HG02981 (cell line): ENCODE results near the gene UNC5C.

ENCODE experiments used
- ATAC-seq: cut with Tn5 transposase; IDR thresholded peaks from one replicate; pipeline ENCODE4 v1.9.1; 2021; ENCODE audit warnings: mild to moderate bottlenecking, moderate library complexity; ENCODE audit not compliant: unreplicated experiment

The UNC5C gene

DNA sequence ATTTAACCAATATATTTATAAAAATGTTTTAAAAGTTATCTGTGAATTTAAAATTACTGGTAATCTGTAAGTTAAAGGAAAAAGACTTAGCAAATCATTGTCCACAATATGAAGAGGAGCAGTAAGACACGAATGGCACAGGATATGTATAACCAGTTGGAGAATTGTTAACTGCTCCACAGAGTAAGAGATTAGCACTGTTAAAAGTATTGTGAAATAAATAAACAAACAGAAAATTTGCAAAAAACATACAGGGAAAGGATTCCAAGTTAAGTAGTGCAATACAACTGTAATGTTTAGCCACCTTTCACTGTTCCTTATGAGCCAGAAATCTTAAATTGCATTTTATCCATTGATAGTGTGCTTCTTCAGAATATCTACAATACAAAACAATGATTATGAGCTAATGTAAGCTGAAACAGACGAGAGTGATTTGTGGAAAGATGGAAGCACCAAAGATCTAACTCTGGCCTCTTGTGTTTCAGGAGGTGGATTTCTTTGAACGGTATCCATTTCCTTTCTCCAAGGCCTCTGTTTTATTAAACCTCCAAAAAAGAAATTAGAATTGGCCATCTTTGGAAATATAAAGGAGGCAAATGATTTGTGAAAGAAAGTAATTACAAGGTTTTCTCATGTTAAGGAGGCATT, 188.4 kb downstream of the UNC5C start:
- ATAC-seq = no peak

DNA sequence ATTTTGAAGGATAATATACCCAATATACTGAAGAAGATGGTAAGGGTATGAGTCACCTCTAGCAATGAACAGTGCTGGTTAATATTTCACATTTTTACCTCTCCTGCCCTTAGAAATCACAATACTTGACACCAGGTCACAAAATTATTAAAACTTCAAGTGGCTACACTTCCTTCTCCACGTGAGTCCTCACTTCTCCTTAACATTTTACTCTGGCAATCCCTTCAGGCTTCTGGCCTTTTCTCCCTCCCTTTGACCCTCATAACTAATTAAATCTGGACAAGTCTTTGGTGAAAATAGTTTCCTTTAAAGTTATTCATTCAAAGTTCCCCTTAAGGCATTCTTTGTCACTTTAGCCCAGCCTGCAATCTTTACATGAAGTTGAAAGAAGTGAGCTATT, 190.4 kb downstream of the UNC5C start:
- ATAC-seq = no peak

DNA sequence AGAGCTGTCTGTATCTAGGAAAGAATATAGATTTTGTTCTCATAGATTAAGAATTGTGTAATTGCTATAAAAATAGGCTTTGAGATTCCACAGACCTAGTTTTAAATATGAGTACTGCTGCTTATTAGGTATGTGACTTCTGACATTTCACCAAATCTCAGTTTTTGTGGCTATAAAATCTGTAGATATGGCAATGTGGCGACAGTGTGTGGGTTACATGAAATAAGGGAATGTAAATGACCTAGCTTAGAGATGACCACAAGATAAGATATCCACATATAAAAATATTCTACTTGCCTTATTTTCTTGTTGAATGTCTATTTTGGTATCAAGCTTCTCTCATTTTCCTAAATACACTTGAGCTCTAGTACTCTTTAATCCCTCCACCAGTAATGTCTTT, 193.8 kb downstream of the UNC5C start:
- ATAC-seq = no peak

DNA sequence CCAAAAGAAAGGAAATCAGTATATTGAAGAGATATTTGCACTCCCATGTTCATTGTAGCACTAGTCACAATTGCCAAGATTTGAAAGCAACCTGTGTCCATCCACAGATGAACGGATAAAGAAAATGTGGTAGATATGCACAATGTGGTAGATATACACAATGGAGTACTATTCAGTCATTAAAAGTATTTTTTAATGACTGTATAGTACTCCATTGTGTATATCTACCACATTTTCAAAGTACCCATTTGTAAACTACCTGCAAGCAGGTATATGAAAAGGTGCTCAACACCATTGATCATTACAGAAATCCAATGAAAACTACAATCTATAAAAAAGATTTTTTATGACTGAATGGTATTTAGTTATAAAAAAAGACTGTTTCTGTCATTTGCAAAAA, 200.4 kb downstream of the UNC5C start:
- no peak for ATAC-seq

DNA sequence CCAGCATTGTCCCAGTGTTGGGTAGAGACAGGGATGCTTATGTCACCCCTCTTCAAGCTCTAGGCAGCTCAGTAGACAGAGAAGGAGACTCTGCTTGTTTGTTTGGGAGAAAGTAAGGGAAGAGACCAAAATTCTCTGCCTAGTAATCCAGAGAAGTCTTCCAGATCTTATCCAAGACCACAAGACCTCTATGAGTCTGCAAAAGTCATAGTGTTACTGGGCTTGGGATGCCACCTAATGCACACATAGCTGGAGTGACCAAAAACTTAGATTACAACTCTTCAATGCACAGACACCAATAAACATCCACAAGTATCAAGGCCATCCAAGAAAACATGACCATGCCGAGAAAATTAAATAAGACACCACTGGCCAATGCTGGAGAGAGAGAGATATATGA, 205.5 kb downstream of the UNC5C start:
- no peak for ATAC-seq

DNA sequence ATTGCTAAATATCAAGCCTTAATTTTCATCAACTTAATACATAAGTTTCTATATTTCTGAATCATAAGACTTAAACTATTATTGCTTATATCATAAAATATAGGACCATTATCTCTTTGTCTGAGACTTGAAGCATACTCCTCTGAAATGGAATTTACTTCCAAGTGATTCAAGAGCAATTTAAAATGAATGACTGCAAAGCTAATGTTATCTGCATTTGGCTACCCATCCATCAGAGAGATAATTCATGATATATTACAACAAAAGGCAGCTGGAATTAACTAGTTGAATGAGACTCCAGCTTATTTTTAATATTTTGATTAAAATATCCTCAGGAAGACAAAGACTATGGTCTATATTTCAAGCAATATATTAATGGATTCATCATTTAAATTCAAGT, 208.6 kb downstream of the UNC5C start:
- ATAC-seq = no peak

DNA sequence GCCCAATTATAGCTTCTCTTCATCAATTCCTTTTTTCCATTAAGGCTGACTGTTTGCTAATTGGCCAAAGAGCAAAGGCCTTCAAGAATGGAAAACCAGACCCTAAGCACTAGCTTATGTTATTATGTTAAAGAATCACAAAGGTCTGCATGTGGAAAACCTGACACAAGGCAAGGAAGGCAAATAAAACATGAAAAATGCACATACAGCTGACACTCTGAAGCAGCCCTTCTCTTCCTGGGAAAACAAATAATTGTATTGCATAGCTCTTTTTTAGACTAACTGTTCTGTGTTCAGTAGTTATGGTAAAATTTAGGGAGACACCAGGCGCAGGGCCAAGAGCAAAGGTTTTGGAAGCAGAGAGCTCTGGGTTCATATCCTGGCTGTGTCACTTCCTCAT, 223.1 kb downstream of the UNC5C start:
- ATAC-seq = no peak

DNA sequence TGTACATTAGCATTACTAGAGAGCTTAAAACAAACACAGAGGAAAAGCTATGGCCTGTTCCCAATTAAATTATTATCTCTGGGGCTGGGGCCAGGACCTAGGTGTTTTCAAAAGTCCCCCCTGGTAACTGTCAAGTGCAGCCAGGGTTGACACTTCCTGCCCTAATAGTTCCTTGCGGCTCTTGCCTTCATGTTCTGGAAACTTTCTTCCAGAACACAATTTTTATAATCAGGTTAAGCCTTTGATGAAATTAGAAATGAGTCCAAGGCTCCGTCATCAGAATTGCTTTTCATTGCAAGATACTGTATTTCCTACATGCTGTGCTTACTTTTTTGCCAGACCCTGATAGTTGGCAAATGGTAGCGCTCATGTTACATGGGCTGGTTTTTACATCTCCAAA, 229.6 kb downstream of the UNC5C start:
- ATAC-seq = no peak

DNA sequence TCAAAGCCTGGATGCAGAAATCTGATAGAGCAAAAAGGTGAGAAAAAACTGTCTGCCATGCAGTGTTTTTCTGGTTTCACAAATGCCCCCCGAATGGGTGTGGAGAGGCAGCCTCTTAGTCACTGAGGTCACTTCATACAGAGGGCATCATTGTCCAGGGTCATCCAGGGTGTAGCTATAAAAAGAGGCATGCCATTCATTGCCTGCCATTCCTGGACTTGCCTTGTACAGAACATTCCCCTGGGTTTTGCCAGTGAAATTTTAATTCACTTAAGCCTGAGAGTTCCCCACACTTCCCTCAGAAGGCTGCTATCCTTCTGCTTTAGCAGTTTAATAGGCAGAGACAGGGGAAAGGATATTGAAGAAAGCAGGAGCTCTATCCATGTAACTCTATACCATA, 230.3 kb downstream of the UNC5C start:
- no peak for ATAC-seq

DNA sequence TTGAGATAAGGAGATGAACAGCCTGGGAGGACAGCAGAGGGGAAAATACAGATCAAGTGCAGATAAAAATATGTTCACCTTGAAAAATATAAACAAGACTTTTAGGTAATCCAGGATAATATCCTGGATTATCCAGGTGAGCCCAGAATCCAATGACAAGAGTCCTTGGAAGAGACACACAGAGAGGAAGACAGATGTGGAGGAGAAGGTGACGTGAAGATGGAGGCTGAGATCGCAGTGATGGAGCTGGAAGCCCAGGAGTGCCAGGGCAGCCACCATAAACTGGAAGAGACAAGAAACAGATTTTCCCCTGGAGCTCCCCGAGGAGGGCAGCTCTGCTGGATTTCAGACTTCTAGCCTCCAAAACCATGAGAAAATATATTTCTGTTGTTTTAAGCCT, 230.7 kb downstream of the UNC5C start:
- no peak for ATAC-seq

DNA sequence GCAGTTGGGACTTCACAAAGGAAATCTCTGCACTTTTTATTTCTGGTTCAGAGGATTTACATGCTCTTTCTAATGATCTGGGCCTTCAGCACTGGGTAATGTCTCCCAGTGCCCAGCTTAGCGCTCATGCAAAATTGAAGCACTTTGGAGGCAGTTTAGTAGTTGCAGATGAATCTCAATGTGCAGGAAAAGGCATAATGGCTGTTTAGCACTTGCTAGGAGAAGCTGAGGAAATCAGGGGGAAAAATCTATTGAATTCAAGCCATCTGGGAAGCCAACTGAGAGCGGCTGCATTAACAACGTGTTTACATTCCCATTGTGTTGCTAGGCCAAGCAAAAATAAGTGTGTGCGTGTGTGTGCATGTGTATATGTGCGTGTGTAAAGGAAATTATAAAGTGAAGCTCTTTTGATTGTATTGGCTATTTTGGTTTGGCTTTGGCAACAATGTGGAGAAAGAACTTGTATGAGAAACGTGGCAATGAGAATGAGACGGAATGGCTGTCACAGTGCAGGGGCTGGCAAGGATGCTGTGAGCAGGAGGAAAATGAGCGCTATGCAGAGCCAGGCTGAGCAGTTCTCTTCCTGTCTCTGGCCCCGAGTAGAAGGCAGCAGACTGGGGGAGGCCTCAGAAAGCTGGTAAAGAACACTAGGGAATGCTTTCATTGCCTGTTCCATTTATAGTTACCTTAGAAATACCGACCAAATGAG, 231.5 kb downstream of the UNC5C start:
- no peak for ATAC-seq

DNA sequence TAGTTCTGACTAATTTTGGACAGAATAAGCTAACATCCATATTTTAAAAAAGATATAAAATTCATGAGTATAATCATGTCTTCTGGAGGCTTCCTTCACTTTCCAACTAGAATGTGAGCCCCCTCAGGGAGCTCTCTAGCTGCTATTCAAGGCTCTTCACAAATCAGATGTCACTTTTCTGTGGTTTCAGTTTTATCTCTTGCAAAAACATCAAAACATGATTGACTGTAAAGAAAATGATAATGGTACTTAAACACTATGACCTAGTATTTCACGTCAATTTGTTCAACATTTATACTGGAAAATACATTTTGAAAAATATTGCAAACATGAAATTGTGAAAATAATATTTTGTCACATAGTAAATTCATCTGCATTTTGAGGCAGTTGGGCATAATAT, 234.2 kb downstream of the UNC5C start:
- no peak for ATAC-seq

DNA sequence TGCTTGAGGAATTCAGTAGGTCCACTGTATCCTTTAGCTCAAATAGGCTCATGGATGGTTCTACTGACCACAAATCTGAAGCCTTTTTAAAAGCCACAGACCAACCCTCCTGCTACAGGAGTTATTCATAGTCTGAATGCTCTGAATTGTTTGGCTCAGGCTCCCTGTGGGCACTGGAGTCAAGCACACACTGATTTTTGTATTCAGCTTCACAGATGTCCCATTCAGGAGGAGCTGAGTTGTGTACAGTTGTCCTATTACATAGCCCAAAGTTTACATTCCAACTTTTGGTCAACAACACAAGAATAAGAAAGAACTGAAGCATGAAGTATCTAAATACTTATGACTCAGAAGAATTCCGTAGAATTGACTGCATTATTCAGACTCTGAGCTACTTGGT, 243.9 kb downstream of the UNC5C start:
- ATAC-seq = no peak

DNA sequence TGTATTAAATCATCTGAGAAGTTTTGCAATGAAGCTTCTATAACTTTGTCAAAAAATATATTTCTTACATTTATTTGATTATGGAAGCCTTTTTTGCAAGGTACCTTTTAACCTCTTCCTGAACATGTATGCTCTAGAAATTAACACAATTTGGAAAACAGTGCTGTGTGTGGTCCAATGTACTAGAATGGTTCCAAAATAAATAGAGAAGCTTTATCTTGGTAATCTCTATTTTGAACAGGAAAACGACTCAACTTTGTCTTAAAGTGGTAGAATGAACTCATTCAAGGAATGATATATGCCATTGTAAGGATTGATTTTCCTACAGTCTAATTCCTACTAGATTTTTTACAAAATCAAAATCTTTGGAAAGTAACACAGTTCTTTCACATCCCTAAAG, 248.5 kb downstream of the UNC5C start:
- no peak for ATAC-seq

DNA sequence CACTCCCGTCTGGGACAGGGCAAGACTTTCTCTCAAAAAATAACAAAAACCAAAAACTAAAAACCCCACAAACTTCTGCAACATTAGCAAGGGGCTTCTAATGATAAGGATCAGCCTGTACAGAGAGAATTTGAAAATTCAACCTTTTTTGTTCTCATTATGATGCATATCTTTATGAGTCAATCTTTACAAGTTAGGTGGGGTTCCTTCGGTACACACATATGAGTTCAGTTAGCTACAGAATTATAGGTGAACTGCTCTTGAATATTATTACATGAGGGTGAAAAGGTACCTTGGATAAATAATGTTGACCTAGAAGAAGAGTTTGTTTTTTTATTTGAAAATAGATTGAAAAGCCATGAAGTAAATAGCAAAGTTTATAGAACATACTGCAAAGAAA, 252.7 kb downstream of the UNC5C start:
- ATAC-seq = no peak

DNA sequence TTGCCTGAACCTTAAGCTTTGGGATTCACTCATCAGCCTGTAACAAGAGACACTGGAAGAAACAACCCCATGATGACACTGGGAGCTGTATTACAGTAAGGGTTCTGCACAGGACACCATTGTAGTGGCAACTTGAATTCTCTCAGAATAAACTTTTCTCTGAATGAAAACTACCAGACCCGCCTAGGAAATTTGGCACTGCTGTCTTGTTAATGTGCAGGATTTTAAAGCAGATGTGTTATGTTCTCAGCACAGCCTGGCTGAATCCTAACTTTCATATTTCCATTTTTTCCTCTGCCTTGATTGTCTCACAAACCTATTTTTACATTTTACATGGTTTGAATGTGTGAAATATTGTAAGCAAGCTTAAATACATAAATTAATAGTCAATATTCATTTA, 253.6 kb downstream of the UNC5C start:
- ATAC-seq = no peak

DNA sequence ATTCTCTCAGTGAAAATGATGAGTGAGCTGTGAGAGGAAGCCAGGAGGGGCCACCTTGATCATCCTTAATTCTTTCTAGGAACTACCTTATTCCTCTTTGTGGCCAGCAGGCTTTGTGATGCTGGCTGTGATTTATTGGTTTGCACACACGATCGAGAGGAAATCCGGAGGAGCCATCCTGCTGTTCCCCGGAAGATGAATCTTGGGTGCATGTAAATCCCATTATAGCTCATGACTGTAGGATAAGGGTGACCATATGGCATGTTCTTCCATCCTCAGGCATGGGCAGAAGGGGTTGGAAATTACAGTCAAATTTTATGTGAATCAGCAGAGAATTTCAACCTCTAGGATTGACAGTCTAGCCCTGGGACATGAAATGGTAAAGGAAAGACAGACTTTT, 254.5 kb downstream of the UNC5C start:
- ATAC-seq = no peak

DNA sequence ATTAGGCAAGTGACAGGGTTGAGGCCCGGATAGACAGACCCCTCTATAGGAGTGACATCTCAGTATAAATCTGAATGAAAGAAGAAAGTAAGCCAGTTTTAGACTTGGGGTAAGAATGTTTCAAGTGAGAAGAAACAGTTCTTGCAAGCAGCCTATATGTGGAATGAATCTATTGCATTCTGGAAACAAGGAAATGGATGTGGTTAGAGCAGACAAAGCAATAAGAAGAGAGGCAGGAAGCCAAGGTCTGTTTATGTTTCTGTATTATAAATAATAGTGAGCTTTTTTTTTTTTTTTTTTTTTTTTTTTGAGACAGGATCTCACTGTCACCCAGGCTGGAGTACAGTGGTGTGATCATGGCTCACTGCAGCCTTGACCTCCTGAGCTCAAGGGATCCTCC, 255.8 kb downstream of the UNC5C start:
- no peak for ATAC-seq

DNA sequence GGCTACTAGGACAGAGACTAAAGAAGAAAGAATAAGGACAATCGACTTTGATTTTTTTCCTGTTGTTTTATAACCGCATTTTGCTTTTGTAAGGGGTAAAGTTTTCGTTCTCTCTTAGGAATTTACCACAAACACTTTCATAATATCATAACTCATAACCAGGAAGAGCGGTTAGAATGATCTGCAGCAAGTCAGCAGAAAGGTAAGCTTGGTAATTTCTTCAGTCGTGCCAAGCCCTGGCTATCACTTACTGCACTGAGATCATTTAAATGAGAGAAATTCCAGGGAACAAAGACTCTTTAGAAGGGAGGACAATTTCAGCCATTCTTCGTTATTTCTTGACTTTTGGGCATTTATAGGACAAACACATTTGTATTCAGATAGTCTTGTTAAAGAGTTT, 258.1 kb downstream of the UNC5C start:
- no peak for ATAC-seq

DNA sequence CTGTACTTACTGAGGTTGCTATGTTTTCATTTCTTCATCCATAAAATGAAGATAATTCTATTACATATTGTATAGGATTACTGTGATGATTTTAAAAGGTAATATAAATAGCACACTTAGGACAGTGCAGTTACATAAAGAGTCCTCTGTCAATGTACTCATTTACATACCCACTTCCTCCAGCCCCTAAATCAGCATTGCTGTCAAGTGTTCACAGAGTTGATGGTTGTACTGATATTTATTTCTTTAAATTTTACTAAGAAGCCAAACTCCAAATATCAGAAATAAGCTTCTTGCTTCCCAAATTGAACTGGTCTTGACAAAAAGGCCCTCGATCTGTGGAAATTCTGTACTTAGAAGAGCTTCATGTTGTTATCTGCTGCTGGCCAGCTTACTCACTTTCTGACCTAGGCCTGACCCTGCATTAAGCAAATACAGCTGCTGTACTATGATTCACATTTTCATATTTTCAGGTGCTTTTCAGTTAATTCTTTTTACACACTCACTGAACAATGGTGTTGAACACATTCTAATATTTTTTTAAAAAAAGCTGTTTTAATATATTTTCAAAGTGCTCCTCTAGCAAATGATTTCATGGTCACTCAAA, 259.6 kb downstream of the UNC5C start:
- peak; percentile 71 for ATAC-seq

DNA sequence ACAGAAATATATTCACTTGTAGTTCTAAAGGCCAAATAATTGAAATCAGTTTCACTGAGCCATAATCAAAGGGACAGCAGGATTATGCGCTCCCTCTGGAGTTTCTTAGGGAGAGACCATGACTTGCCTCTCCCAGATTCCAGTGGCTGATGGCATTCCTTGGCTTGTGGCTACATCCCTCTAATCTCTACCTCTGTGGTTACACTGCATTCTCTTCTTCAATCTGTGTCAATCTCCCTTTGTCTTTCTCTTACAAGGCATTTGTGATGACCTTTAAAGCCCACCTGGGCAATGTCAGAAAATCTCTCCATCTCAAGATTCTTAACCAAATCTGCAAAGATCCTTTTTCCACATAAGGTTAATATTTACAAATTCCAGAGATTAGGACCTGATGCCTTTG, 260.2 kb downstream of the UNC5C start:
- ATAC-seq = no peak

DNA sequence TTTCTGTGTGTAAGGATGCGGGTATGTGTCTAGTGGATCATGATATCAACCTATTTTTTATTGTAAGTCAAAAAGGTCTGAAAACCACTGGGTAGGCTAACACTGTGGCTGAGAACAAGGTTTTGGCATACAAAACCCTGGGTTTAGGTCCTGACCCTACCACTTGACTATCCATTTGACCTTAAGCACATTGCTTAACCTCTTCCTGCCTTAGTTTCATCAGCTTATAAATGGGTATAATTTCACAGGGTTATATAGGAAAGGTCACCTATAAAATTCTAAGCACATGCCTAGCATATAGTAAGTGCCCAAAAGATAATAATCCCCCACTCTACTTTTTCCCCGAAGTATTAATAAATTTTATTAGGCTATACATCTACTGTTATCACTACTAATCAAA, 263.0 kb downstream of the UNC5C start:
- no peak for ATAC-seq

DNA sequence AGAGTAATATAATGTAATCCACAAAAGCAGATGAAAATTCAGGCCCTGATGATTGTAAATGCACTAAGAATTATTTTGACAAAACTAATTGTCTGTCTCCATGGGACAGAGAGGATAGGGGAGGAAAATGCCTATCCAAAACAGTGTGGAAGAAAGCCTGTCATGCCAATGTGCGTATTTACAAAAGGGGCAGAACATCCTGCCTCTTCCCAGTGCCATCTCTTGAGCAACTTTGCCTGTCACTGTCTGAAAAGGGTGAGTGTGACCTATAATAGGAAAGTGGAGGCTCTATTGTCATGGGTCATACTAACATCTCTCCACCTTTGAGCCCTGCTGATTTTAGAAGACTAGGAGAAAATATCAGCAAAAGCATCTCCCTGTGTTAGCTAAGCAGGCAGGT, 264.1 kb downstream of the UNC5C start:
- no peak for ATAC-seq
